ENCODE data around the gene MAF. TPM values are rescaled to one million over a fixed set of nuclear protein-coding genes. Genes with fewer than 3 reads are reported as not detected.

Gene MAF
- total and polyA plus RNA-seq, 2 experiments from 2014 or later: 0.91 to 2.5 TPM

- peaks cover 45% of the 10 kb centered on the region for H3K4me1 Mint-ChIP-seq
- H3K79me2 ChIP-seq (replicated peaks; ENCODE audit: insufficient read depth): no peaks in the 10 kb centered on the region
- H3K9me3 Mint-ChIP-seq: no peaks in the 10 kb centered on the region
- TF ChIP-seq REST (IDR thresholded peaks at IDR 0.05; ENCODE audit: unreplicated experiment) (no peak), EZH2 (IDR thresholded peaks at IDR 0.05; ENCODE audit: low read depth, unreplicated experiment) (no peak), ZNF331 (CRISPR knock-in tag; IDR thresholded peaks at IDR 0.05; ENCODE audit: low read depth) (no peak), EZH2phosphoT487 (IDR thresholded peaks at IDR 0.05; ENCODE audit: unreplicated experiment) (no peak), CREB1 (CRISPR knock-in tag; IDR thresholded peaks at IDR 0.05; ENCODE audit: low read depth) (no peak), JUNB (IDR thresholded peaks at IDR 0.05; ENCODE audit: unreplicated experiment) (no peak), ETS1 (IDR thresholded peaks at IDR 0.05) (no peak), ZNF114 (CRISPR knock-in tag; IDR thresholded peaks at IDR 0.05) (no peak), POLR2AphosphoS5 (IDR thresholded peaks at IDR 0.05; ENCODE audit: low read depth) (no peak), ZNF462 (CRISPR knock-in tag; IDR thresholded peaks at IDR 0.05) (no peak)
- no peak overlapping the region for H2AFZ ChIP-seq
- peaks cover 28% of the 10 kb centered on the region for H3K27me3 ChIP-seq (ENCODE audit: insufficient read depth)
- H3K9me2 ChIP-seq (ENCODE audit: insufficient read depth): no peaks in the 10 kb centered on the region
- peak; percentile 8 for DNase-seq (ENCODE audit: low spot score)
- peak overlapping the region; percentile 74 for H3K4me2 ChIP-seq
- peaks cover 40% of the 10 kb centered on the region for H3K4me1 ChIP-seq (ENCODE audit: insufficient read depth)
- peak overlapping the region; percentile 58 for H3K4me3 ChIP-seq
- peak overlapping the region; percentile 82 for H3K4me3 Mint-ChIP-seq
- H4K20me1 ChIP-seq (replicated peaks; ENCODE audit: insufficient read depth): no peaks in the 10 kb centered on the region
- no peaks in the 10 kb centered on the region; the same call in 2 of the 3 replicates for H3K36me3 Mint-ChIP-seq (ENCODE audit: low read depth)
- no peaks in the 10 kb centered on the region for H3F3A ChIP-seq (replicated peaks; ENCODE audit: low read depth)
- ATAC-seq: no peak
- no peak overlapping the region for H3K27ac Mint-ChIP-seq
- H3K36me3 ChIP-seq (ENCODE audit: insufficient read depth): no peaks in the 10 kb centered on the region
- H3K27me3 Mint-ChIP-seq (ENCODE audit: insufficient read depth, low read depth, poor library complexity): peaks cover 26% of the 10 kb centered on the region
- H3K27ac ChIP-seq (ENCODE audit: low read depth): no peak overlapping the region
These were observed 3.1 kb downstream of the MAF start for GRCh38 chr16:79597277-79598062.

All from GM23338 (cell line).